Rectal smooth muscle tissue (tissue), 1 donor: ENCODE results near the gene FKRP.

Experiments
- H3K27ac ChIP-seq: one replicate; pipeline ENCODE4 v1.7.0; 2013; ENCODE audit warnings: low read depth, low read length, inconsistent platforms
- H3K27me3 ChIP-seq: one replicate; pipeline ENCODE4 v1.7.0; 2013; ENCODE audit warnings: low read length; ENCODE audit not compliant: control insufficient read depth, insufficient read depth
- H3K36me3 ChIP-seq: one replicate; pipeline ENCODE4 v1.7.0; 2013; ENCODE audit warnings: low read length; ENCODE audit not compliant: control insufficient read depth, insufficient read depth
- H3K4me1 ChIP-seq: one replicate; pipeline ENCODE4 v1.7.0; 2013; ENCODE audit warnings: low read length; ENCODE audit not compliant: control insufficient read depth, insufficient read depth
- H3K4me3 ChIP-seq: one replicate; pipeline ENCODE4 v1.7.0; 2013; ENCODE audit warnings: low read length
- H3K9ac ChIP-seq: one replicate; pipeline ENCODE4 v1.7.0; 2013; ENCODE audit warnings: low read length

Gene FKRP

DNA sequence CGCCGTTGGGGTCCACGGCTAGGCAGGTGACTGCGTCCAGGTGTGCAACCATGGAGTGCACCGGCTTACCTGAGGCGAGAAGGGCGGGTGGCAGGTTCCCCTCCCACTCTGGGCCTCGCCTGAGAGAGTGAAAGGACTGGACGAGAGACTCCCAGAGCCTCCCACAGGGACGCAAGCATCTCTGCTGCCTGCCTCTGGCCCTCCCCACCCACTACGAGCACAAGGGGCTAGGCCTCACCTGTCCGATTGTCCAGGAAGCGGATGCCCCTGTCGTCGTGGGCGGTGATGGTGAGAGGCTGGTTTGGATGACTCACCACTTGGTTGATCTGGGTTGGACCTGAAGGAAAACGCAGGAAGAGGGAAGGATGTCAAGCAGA lies 23.9 kb upstream of the FKRP start:
- Histone ChIP-seq H3K36me3 (peaks cover 34% of the 10 kb centered on the region), H3K9ac (no peak overlapping the region), H3K27ac (no peak overlapping the region), H3K27me3 (no peaks in the 10 kb centered on the region), H3K4me1 (no peaks in the 10 kb centered on the region), H3K4me3 (no peak overlapping the region)

- H3K27me3 ChIP-seq = no peaks in the 10 kb centered on the region
- peaks cover 39% of the 10 kb centered on the region for H3K36me3 ChIP-seq
- no peak overlapping the region for H3K4me3 ChIP-seq
- no peak overlapping the region for H3K9ac ChIP-seq
- H3K4me1 ChIP-seq = no peaks in the 10 kb centered on the region
- no peak overlapping the region for H3K27ac ChIP-seq
These were observed 23.3 kb upstream of the FKRP start for GRCh38 chr19:46722421-46723022.

DNA sequence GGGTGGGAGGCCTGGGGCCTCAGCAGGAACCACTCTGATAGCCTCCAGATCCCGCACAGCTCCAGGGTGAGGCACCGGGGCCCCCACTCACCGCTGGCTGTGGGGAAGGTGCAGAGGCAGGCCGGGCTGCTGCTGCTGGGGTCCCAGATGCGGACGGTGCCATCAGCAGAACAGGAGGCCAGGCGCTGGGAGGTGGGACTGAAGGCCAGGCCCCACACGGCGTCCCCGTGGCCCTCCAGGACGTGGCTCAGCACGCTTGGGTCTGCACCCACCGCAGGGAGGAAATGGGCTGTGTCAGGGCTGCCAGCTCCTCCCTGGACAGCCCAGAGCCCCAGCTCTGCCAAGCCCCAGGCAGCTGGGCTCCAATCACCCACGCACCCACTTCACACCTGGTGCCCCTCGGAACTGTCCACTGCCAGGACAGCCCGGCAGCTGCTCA lies 22.8 kb upstream of the FKRP start:
- H3K9ac ChIP-seq = no peak overlapping the region
- no peak overlapping the region for H3K4me3 ChIP-seq
- H3K27me3 ChIP-seq = no peaks in the 10 kb centered on the region
- H3K4me1 ChIP-seq = no peaks in the 10 kb centered on the region
- H3K27ac ChIP-seq = no peak overlapping the region
- H3K36me3 ChIP-seq = peaks cover 42% of the 10 kb centered on the region

- H3K9ac ChIP-seq = no peak overlapping the region
- H3K4me3 ChIP-seq = no peak overlapping the region
- no peaks in the 10 kb centered on the region for H3K4me1 ChIP-seq
- H3K36me3 ChIP-seq = peaks cover 46% of the 10 kb centered on the region
- no peaks in the 10 kb centered on the region for H3K27me3 ChIP-seq
- no peak overlapping the region for H3K27ac ChIP-seq
These were observed 22.4 kb upstream of the FKRP start for GRCh38 chr19:46723471-46723870.

- no peak overlapping the region for H3K27ac ChIP-seq
- H3K9ac ChIP-seq = no peak overlapping the region
- H3K36me3 ChIP-seq = peaks cover 53% of the 10 kb centered on the region
- no peaks in the 10 kb centered on the region for H3K27me3 ChIP-seq
- no peaks in the 10 kb centered on the region for H3K4me1 ChIP-seq
- H3K4me3 ChIP-seq = no peak overlapping the region
These were observed 21.4 kb upstream of the FKRP start for GRCh38 chr19:46724468-46724867.

- no peaks in the 10 kb centered on the region for H3K4me1 ChIP-seq
- peaks cover 56% of the 10 kb centered on the region for H3K36me3 ChIP-seq
- no peaks in the 10 kb centered on the region for H3K27me3 ChIP-seq
- no peak overlapping the region for H3K9ac ChIP-seq
- H3K4me3 ChIP-seq = no peak overlapping the region
- no peak overlapping the region for H3K27ac ChIP-seq
These were observed 20.6 kb upstream of the FKRP start for GRCh38 chr19:46725036-46725820.

- no peaks in the 10 kb centered on the region for H3K4me1 ChIP-seq
- peaks cover 62% of the 10 kb centered on the region for H3K36me3 ChIP-seq
- H3K9ac ChIP-seq = no peak overlapping the region
- H3K27ac ChIP-seq = no peak overlapping the region
- H3K27me3 ChIP-seq = no peaks in the 10 kb centered on the region
- H3K4me3 ChIP-seq = no peak overlapping the region
These were observed 19.9 kb upstream of the FKRP start for GRCh38 chr19:46725859-46726393.

GRCh38 chr19:46726551-46726950 lies 19.3 kb upstream of the FKRP start:
- H3K27me3 ChIP-seq = no peaks in the 10 kb centered on the region
- peaks cover 57% of the 10 kb centered on the region for H3K36me3 ChIP-seq
- H3K27ac ChIP-seq = no peak overlapping the region
- H3K9ac ChIP-seq = no peak overlapping the region
- H3K4me3 ChIP-seq = no peak overlapping the region
- H3K4me1 ChIP-seq = no peaks in the 10 kb centered on the region

GRCh38 chr19:46726971-46727501 lies 18.8 kb upstream of the FKRP start:
- Histone ChIP-seq H3K27me3 (no peaks in the 10 kb centered on the region), H3K4me3 (no peak overlapping the region), H3K4me1 (no peaks in the 10 kb centered on the region), H3K36me3 (peaks cover 54% of the 10 kb centered on the region), H3K27ac (no peak overlapping the region), H3K9ac (no peak overlapping the region)

GRCh38 chr19:46727757-46728156 lies 18.1 kb upstream of the FKRP start:
- no peak overlapping the region for H3K27ac ChIP-seq
- H3K36me3 ChIP-seq = peaks cover 57% of the 10 kb centered on the region
- H3K4me1 ChIP-seq = no peaks in the 10 kb centered on the region
- no peak overlapping the region for H3K9ac ChIP-seq
- H3K4me3 ChIP-seq = no peak overlapping the region
- no peaks in the 10 kb centered on the region for H3K27me3 ChIP-seq

DNA sequence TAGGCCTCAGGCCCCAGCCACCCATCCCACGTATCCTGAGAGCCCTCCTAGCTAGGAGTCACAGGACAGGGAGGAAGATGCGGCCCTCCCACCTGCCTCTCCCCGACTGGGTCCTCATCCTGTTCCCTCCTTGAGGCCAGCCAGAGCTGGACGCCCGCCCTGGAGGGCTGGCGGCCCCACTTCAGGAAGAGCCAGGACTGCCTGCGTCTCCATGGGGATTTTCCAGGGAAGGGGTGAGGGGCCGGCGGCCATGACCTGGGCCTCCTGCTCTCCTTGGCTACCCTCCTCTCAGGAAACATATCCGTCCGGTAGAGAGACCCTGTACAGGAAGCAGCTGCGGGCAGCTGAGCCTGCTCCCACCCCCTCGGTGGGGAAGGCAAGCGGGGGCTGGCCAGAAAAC lies 17.6 kb upstream of the FKRP start:
- H3K27me3 ChIP-seq = no peaks in the 10 kb centered on the region
- no peak overlapping the region for H3K4me3 ChIP-seq
- H3K4me1 ChIP-seq = no peaks in the 10 kb centered on the region
- no peak overlapping the region for H3K27ac ChIP-seq
- H3K9ac ChIP-seq = no peak overlapping the region
- H3K36me3 ChIP-seq = peaks cover 57% of the 10 kb centered on the region

DNA sequence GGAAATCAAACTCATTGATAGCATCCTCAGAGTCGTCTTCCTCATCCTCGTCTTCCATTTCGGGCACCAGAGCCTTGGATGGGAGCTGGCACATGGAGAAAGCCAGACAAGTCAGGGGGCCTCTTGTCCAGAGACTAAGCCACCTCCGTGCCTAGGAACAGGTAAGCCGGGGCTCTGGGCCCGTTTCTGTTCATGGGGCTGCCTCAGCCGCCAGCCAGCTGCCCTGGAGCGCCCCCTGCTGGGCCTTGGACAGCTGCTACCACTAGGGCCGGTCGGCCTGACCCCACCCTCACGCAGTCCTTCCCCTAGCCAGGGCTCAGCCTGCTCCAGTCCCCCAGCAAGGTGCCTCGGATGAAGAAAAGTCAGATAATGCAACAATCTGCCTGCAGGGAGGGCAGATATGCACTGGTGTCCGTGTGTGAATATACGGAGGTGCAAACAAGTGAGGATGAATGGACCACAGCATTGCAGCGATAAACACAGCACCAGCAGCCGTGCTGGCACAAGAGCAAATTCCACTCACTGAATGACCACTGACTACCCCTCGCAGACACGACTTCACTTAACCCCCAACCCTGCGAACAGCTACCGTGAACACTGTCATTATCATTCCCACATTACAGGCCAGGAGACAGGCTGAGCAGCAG lies 17.0 kb upstream of the FKRP start:
- Histone ChIP-seq H3K27me3 (no peaks in the 10 kb centered on the region), H3K4me3 (no peak overlapping the region), H3K27ac (no peak overlapping the region), H3K9ac (no peak overlapping the region), H3K4me1 (no peaks in the 10 kb centered on the region), H3K36me3 (peaks cover 61% of the 10 kb centered on the region)
